H1 (cell line): ENCODE measurements around the gene SOX14.

Experiments used
- MAFK ChIP-seq: IDR thresholded peaks from 2 replicates; pipeline ENCODE4 v1.6.1; 2012; ENCODE audit warnings: low read depth, mild to moderate bottlenecking, improper control_type of control experiment, low read length
- NANOG ChIP-seq: IDR thresholded peaks from 2 replicates; pipeline ENCODE4 v1.6.1; 2011; ENCODE audit warnings: low read length, low read depth, mild to moderate bottlenecking, inconsistent platforms; ENCODE audit not compliant: insufficient read depth, poor library complexity, severe bottlenecking
- SAP30 ChIP-seq: fragments of 300-600 bp; sonication (generic); IDR thresholded peaks from 2 replicates; pipeline ENCODE4 v1.7.1; 2012; ENCODE audit warnings: low read length, moderate library complexity, mild to moderate bottlenecking, inconsistent platforms; ENCODE audit not compliant: insufficient read depth, insufficient replicate concordance
- SP1 ChIP-seq: IDR thresholded peaks from 2 replicates; pipeline ENCODE4 v1.6.1; 2011; ENCODE audit warnings: low read depth, low read length
- SUZ12 ChIP-seq: fragments of 200-600 bp; sonication (generic); IDR thresholded peaks from 2 replicates; pipeline ENCODE4 v1.6.1; 2012; ENCODE audit warnings: mild to moderate bottlenecking, inconsistent platforms, low read length, moderate library complexity, mixed read lengths
- TF ChIP-seq, protein P1 (sequence below), 3 experiments: IDR thresholded peaks; 1 replicate in 2 of 3; 2 replicates in 1 of 3; pipeline versions ENCODE4 v1.5.1 to v1.6.1; 2011; ENCODE audit warnings: low read length in 3 of 3, mild to moderate bottlenecking in 3 of 3, inconsistent platforms in 2 of 3, low read depth in 1 of 3, moderate library complexity in 1 of 3; ENCODE audit not compliant: insufficient read depth in 1 of 3; ENCODE audit errors: control extremely low read depth in 1 of 3

DNA sequence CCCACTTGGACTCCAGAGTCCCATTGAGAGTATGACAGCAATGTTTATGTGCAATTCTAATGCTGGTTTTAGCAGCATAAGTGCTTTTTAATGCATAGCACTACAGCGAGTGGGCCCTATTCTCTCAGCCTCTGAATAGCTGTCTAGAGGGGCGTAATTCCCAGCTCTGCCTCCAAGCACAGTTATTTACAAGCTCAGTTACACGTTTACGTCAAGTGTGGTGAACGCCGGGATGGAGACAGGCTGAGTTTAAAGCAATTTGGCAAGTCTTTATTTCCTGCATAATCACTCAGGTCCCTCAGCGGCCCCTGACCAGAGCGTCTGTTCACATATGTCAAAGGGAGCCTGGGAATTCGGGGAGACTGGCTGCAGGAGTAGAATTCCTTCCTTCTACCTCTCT, 43.9 kb downstream of the SOX14 start:
- TF ChIP-seq MAFK (no peak), SP1 (no peak), SUZ12 (no peak), SAP30 (no peak), NANOG (no peak)
- TF ChIP-seq, protein P1, sequence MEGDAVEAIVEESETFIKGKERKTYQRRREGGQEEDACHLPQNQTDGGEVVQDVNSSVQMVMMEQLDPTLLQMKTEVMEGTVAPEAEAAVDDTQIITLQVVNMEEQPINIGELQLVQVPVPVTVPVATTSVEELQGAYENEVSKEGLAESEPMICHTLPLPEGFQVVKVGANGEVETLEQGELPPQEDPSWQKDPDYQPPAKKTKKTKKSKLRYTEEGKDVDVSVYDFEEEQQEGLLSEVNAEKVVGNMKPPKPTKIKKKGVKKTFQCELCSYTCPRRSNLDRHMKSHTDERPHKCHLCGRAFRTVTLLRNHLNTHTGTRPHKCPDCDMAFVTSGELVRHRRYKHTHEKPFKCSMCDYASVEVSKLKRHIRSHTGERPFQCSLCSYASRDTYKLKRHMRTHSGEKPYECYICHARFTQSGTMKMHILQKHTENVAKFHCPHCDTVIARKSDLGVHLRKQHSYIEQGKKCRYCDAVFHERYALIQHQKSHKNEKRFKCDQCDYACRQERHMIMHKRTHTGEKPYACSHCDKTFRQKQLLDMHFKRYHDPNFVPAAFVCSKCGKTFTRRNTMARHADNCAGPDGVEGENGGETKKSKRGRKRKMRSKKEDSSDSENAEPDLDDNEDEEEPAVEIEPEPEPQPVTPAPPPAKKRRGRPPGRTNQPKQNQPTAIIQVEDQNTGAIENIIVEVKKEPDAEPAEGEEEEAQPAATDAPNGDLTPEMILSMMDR (IDR thresholded peaks at IDR 0.05; ENCODE audit: control extremely low read depth in 1 of 3, insufficient read depth in 1 of 3, low read depth in 1 of 3, low read length in 3 of 3): no peak
